A673 (cell line): Measurements from ENCODE around the gene CYP26C1. TPM values are rescaled to one million over a fixed set of nuclear protein-coding genes. Genes with fewer than 3 reads are reported as not detected.

Experiments
- BruUV-seq: library from RNA; stranded (reverse); fragments of 400-500 nt; replicated peaks from 2 replicates; lab custom pipeline; 2021; lab: Mats Ljungman, UMichigan
- CTCF ChIA-PET: fragments of 300-600 bp; sonication (Branson Sonifier 250); formaldehyde crosslinking; loops from one replicate; lab custom pipeline; 2022; ENCODE audit warnings: antibody characterized with exemption; lab: Charles Lee
- POLR2A ChIA-PET: fragments of 300-600 bp; sonication (Branson Sonifier 250); formaldehyde crosslinking; loops from one replicate; lab custom pipeline; 2022; ENCODE audit warnings: antibody characterized with exemption; ENCODE audit not compliant: low non-redundant PET; lab: Charles Lee
- DNase-seq: peaks from one replicate; pipeline ENCODE4 v3.0.0-alpha.2; 2015; ENCODE audit warnings: low spot score
- H3K27ac ChIP-seq: fragments of 200-600 bp; sonication (generic); 2 replicates; pipeline ENCODE4 v1.5.1; 2016; ENCODE audit warnings: mixed run types, low read depth, mild to moderate bottlenecking, mixed read lengths, antibody characterized with exemption, low read length; ENCODE audit not compliant: poor library complexity, severe bottlenecking
- H3K27me3 ChIP-seq: fragments of 200-600 bp; sonication (generic); replicated peaks from 2 replicates; pipeline ENCODE4 v1.6.1; 2017; ENCODE audit warnings: mixed run types, low read depth, mild to moderate bottlenecking, mixed read lengths, antibody characterized with exemption, low read length; ENCODE audit not compliant: insufficient read depth, poor library complexity
- H3K36me3 ChIP-seq: fragments of 200-600 bp; sonication (generic); 2 replicates; pipeline ENCODE4 v1.6.1; 2016; ENCODE audit warnings: mixed run types, mild to moderate bottlenecking, mixed read lengths, antibody characterized with exemption, low read length; ENCODE audit not compliant: insufficient read depth, poor library complexity, severe bottlenecking
- H3K4me1 ChIP-seq: fragments of 200-600 bp; sonication (generic); 2 replicates; pipeline ENCODE4 v1.6.1; 2017; ENCODE audit warnings: mixed run types, mild to moderate bottlenecking, mixed read lengths, antibody characterized with exemption, low read length; ENCODE audit not compliant: insufficient read depth, poor library complexity, severe bottlenecking
- H3K4me3 ChIP-seq: fragments of 200-600 bp; sonication (generic); 2 replicates; pipeline ENCODE4 v1.5.1; 2016; ENCODE audit warnings: low read depth, mixed run types, mild to moderate bottlenecking, mixed read lengths, low read length; ENCODE audit not compliant: poor library complexity, severe bottlenecking
- H3K9me3 ChIP-seq: fragments of 200-600 bp; sonication (generic); 2 replicates; pipeline ENCODE4 v1.6.1; 2016; ENCODE audit warnings: mixed run types, low read depth, mild to moderate bottlenecking, mixed read lengths, antibody characterized with exemption, low read length; ENCODE audit not compliant: poor library complexity, severe bottlenecking
- EZH2 ChIP-seq: fragments of 200-600 bp; sonication (generic); IDR thresholded peaks from 2 replicates; pipeline ENCODE4 v1.6.1; 2017; ENCODE audit warnings: borderline replicate concordance, low read depth, mild to moderate bottlenecking, mixed read lengths, antibody characterized with exemption, low read length; ENCODE audit not compliant: poor library complexity, severe bottlenecking
- intact Hi-C: fragments of 100-400 bp; cut with micrococcal nuclease; formaldehyde crosslinking; loops from one replicate; pipeline ENCODE4 v1.10.0; 2022; ENCODE audit not compliant: unreplicated experiment
- total RNA-seq: library from RNA; stranded (reverse); gene quantifications from 2 replicates; pipeline ENCODE4 v1.2.3, GENCODE V29; 2021
- TF ChIP-seq, protein P1 (sequence below): fragments of 300-800, 200-600 bp; sonication (generic); conservative IDR thresholded peaks from 2 replicates; pipeline ENCODE4 v1.5.1; 2017; ENCODE audit warnings: low read depth, mild to moderate bottlenecking, antibody characterized with exemption, low read length, moderate library complexity, mixed read lengths

CYP26C1 gene
- total RNA-seq, 1 experiment from 2014 or later = 0.13 TPM

- Histone ChIP-seq H3K27me3 (peaks cover 77% of the 10 kb centered on the region), H3K4me3 (peak overlapping the region; percentile 44), H3K9me3 (no peaks in the 10 kb centered on the region), H3K4me1 (peaks cover 25% of the 10 kb centered on the region), H3K27ac (no peak overlapping the region), H3K36me3 (no peaks in the 10 kb centered on the region)
- TF ChIP-seq, protein P1, sequence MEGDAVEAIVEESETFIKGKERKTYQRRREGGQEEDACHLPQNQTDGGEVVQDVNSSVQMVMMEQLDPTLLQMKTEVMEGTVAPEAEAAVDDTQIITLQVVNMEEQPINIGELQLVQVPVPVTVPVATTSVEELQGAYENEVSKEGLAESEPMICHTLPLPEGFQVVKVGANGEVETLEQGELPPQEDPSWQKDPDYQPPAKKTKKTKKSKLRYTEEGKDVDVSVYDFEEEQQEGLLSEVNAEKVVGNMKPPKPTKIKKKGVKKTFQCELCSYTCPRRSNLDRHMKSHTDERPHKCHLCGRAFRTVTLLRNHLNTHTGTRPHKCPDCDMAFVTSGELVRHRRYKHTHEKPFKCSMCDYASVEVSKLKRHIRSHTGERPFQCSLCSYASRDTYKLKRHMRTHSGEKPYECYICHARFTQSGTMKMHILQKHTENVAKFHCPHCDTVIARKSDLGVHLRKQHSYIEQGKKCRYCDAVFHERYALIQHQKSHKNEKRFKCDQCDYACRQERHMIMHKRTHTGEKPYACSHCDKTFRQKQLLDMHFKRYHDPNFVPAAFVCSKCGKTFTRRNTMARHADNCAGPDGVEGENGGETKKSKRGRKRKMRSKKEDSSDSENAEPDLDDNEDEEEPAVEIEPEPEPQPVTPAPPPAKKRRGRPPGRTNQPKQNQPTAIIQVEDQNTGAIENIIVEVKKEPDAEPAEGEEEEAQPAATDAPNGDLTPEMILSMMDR = no peak
- no peak for TF ChIP-seq EZH2
- ChIA-PET CTCF (interaction anchor here (0.7 to 2.0 kb wide), 2 partner anchors 70 to 282 kb away, joined by 4 to 6 read pairs; no protein-coding TSS in a partner anchor), POLR2A (no interaction called here)
- intact Hi-C loops = no loop called here
- no TSS peak for BruUV-seq
- no peak for DNase-seq
Measured at GRCh38 chr10:93075369-93076221, 15.0 kb downstream of the CYP26C1 start.

DNA sequence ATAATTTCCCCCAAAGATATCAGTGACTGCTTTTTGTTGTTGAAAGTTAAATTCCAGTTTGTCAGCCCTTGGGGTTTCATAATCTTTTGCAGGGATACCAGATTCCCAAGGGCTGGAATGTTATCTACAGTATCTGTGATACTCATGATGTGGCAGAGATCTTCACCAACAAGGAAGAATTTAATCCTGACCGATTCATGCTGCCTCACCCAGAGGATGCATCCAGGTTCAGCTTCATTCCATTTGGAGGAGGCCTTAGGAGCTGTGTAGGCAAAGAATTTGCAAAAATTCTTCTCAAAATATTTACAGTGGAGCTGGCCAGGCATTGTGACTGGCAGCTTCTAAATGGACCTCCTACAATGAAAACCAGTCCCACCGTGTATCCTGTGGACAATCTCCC, 16.3 kb downstream of the CYP26C1 start:
- ChIA-PET POLR2A (interaction anchor here (0.5 kb wide), 1 partner anchor 71 kb away, joined by 10 read pairs; no protein-coding TSS in a partner anchor), CTCF (no interaction called here)
- no peaks in the 10 kb centered on the region for H3K9me3 ChIP-seq
- no peak for TF ChIP-seq EZH2
- TF ChIP-seq, protein P1 = no peak
- intact Hi-C loops = no loop called here
- H3K27me3 ChIP-seq = peaks cover 66% of the 10 kb centered on the region
- peaks cover 21% of the 10 kb centered on the region for H3K4me1 ChIP-seq
- no peaks in the 10 kb centered on the region for H3K36me3 ChIP-seq
- no TSS peak for BruUV-seq
- H3K27ac ChIP-seq = no peak overlapping the region
- DNase-seq = no peak
- H3K4me3 ChIP-seq = no peak overlapping the region

GRCh38 chr10:93077860-93078337, 17.3 kb downstream of the CYP26C1 start:
- no peaks in the 10 kb centered on the region for H3K9me3 ChIP-seq
- CTCF ChIA-PET = no interaction called here
- no peak for TF ChIP-seq EZH2
- TF ChIP-seq, protein P1 = no peak
- H3K4me3 ChIP-seq = no peak overlapping the region
- no peak overlapping the region for H3K27ac ChIP-seq
- peaks cover 56% of the 10 kb centered on the region for H3K27me3 ChIP-seq
- no peak for DNase-seq
- no TSS peak for BruUV-seq
- no peaks in the 10 kb centered on the region for H3K36me3 ChIP-seq
- POLR2A ChIA-PET = interaction anchor here (0.6 kb wide), 1 partner anchor 177 kb away, joined by 10 read pairs; no protein-coding TSS in a partner anchor
- intact Hi-C loops = no loop called here
- peaks cover 18% of the 10 kb centered on the region for H3K4me1 ChIP-seq
